Neural progenitor cell (in vitro differentiated cells): ENCODE measurements around the gene SEC23B. TPM values are rescaled to one million over a fixed set of nuclear protein-coding genes. Genes with fewer than 3 reads are reported as not detected.

ENCODE experiments used
- DNase-seq: peaks from one replicate; pipeline ENCODE4 v3.0.0-alpha.2; 2016; ENCODE audit warnings: low spot score
- H2AFZ ChIP-seq: fragments of 200-600 bp; sonication (generic); replicated peaks from 2 replicates; pipeline ENCODE4 v1.6.1; 2016; ENCODE audit warnings: antibody characterized with exemption
- H3F3A ChIP-seq: fragments of 200-600 bp; sonication (generic); 2 replicates; pipeline ENCODE4 v1.6.1; 2016; ENCODE audit warnings: antibody characterized with exemption, low read depth
- H3K27ac ChIP-seq: fragments of 200-600 bp; sonication (generic); 2 replicates; pipeline ENCODE4 v1.5.1; 2016; ENCODE audit warnings: mild to moderate bottlenecking
- H3K27me3 ChIP-seq: fragments of 200-600 bp; sonication (generic); 2 replicates; pipeline ENCODE4 v1.6.1; 2016; ENCODE audit warnings: mild to moderate bottlenecking, moderate library complexity
- H3K36me3 ChIP-seq: fragments of 200-600 bp; sonication (generic); 2 replicates; pipeline ENCODE4 v1.5.1; 2016
- H3K4me1 ChIP-seq: fragments of 200-600 bp; sonication (generic); 2 replicates; pipeline ENCODE4 v1.6.1; 2016; ENCODE audit warnings: mixed run types
- H3K4me2 ChIP-seq: fragments of 200-600 bp; sonication (generic); 2 replicates; pipeline ENCODE4 v1.6.1; 2016
- H3K4me3 ChIP-seq: fragments of 200-600 bp; sonication (generic); 2 replicates; pipeline ENCODE4 v1.5.1; 2016
- H3K79me2 ChIP-seq: fragments of 200-600 bp; sonication (generic); 2 replicates; pipeline ENCODE4 v1.6.1; 2016; ENCODE audit warnings: low read depth
- H3K9ac ChIP-seq: fragments of 200-600 bp; sonication (generic); 2 replicates; pipeline ENCODE4 v1.6.1; 2016
- H3K9me3 ChIP-seq: fragments of 200-600 bp; sonication (generic); 2 replicates; pipeline ENCODE4 v1.5.1; 2016; ENCODE audit warnings: low read depth
- H4K20me1 ChIP-seq: fragments of 200-600 bp; sonication (generic); 2 replicates; pipeline ENCODE4 v1.6.1; 2016; ENCODE audit warnings: low read depth
- H3K27ac Mint-ChIP-seq: 3 replicates; pipeline ENCODE4 v1.8.0; 2021; ENCODE audit warnings: mixed read lengths
- H3K27me3 Mint-ChIP-seq: 2 replicates; pipeline ENCODE4 v1.8.0; 2022; ENCODE audit warnings: low read depth, mild to moderate bottlenecking, inconsistent platforms, moderate library complexity, mixed read lengths; ENCODE audit not compliant: insufficient read depth
- H3K36me3 Mint-ChIP-seq: 3 replicates; pipeline ENCODE4 v1.8.0; 2021; ENCODE audit warnings: mixed read lengths
- H3K4me1 Mint-ChIP-seq: 3 replicates; pipeline ENCODE4 v1.8.0; 2021; ENCODE audit warnings: mixed read lengths
- H3K4me3 Mint-ChIP-seq: 3 replicates; pipeline ENCODE4 v1.8.0; 2021; ENCODE audit warnings: mild to moderate bottlenecking, moderate library complexity, mixed read lengths
- H3K9me3 Mint-ChIP-seq: 3 replicates; pipeline ENCODE4 v1.8.0; 2020; ENCODE audit warnings: mixed read lengths
- EZH2 ChIP-seq: fragments of 200-600 bp; sonication (generic); IDR thresholded peaks from 2 replicates; pipeline ENCODE4 v1.6.1; 2017; ENCODE audit warnings: antibody characterized with exemption, mild to moderate bottlenecking, moderate library complexity
- EZH2phosphoT487 ChIP-seq: fragments of 200-600 bp; sonication (generic); IDR thresholded peaks from 2 replicates; pipeline ENCODE4 v1.6.1; 2017; ENCODE audit warnings: antibody characterized with exemption
- microRNA counts: library from miRNA; unstranded; fragments of <30 nt; microRNA quantifications from one replicate; lab custom pipeline; 2016
- microRNA-seq: library from miRNA; unstranded; fragments of <30 nt; microRNA quantifications from one replicate; pipeline ENCODE4, GENCODE V29; 2016
- small RNA-seq: library from RNA; depleted of rRNA; stranded (forward); fragments of <200 nt; gene quantifications from one replicate; pipeline ENCODE3, GENCODE V24; 2015
- total RNA-seq: library from RNA; depleted of rRNA; stranded (reverse); fragments of >200 nt; gene quantifications from 2 replicates; pipeline ENCODE4 v1.2.3, GENCODE V29; 2015; ENCODE audit warnings: low replicate concordance
- TF ChIP-seq, protein P1 (sequence below): fragments of 200-600 bp; sonication (generic); IDR thresholded peaks from 2 replicates; pipeline ENCODE4 v1.5.1; 2017; ENCODE audit warnings: antibody characterized with exemption, mild to moderate bottlenecking

Gene SEC23B
- total RNA-seq, 1 donor from 2014 or later, result 57.2 TPM

DNA sequence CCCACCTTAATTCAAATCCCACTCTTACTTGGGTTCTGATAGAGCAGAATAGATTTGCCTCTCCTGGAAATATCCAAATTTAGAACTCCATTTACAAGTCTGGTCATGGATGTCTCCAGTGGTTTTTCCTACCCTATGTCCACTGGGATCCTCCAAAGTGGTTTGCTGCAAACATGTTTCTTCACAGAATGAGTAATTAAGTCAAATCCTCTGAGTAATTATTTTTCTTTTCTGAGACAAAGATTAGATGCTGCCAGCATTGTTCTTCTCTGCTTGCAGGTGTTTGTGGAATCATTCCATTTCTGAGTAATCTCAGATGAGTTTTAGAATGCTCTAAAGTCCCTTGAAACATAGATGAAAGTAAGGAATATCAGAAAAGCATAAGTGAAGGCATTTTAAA, 102.0 kb downstream of the SEC23B start:
- Histone ChIP-seq H3K9ac (no peak overlapping the region), H4K20me1 (no peaks in the 10 kb centered on the region), H3K4me1 (no peaks in the 10 kb centered on the region), H3K79me2 (no peaks in the 10 kb centered on the region), H3F3A (no peaks in the 10 kb centered on the region), H2AFZ (no peak overlapping the region), H3K27ac (no peak overlapping the region), H3K36me3 (no peaks in the 10 kb centered on the region), H3K27me3 (no peaks in the 10 kb centered on the region), H3K4me3 (no peak overlapping the region), H3K9me3 (no peaks in the 10 kb centered on the region), H3K4me2 (no peak overlapping the region)
- no peak overlapping the region for H3K4me3 Mint-ChIP-seq
- H3K9me3 Mint-ChIP-seq, result no peaks in the 10 kb centered on the region
- H3K36me3 Mint-ChIP-seq, result peaks cover 10% of the 10 kb centered on the region
- no peaks in the 10 kb centered on the region for H3K27me3 Mint-ChIP-seq
- no peak for DNase-seq
- no peak overlapping the region for H3K27ac Mint-ChIP-seq
- H3K4me1 Mint-ChIP-seq, result no peaks in the 10 kb centered on the region
- TF ChIP-seq EZH2 (no peak), EZH2phosphoT487 (no peak)
- TF ChIP-seq, protein P1, sequence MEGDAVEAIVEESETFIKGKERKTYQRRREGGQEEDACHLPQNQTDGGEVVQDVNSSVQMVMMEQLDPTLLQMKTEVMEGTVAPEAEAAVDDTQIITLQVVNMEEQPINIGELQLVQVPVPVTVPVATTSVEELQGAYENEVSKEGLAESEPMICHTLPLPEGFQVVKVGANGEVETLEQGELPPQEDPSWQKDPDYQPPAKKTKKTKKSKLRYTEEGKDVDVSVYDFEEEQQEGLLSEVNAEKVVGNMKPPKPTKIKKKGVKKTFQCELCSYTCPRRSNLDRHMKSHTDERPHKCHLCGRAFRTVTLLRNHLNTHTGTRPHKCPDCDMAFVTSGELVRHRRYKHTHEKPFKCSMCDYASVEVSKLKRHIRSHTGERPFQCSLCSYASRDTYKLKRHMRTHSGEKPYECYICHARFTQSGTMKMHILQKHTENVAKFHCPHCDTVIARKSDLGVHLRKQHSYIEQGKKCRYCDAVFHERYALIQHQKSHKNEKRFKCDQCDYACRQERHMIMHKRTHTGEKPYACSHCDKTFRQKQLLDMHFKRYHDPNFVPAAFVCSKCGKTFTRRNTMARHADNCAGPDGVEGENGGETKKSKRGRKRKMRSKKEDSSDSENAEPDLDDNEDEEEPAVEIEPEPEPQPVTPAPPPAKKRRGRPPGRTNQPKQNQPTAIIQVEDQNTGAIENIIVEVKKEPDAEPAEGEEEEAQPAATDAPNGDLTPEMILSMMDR, result no peak

MicroRNAs encoded within 50 kb of the gene (microRNA counts, 767-probe panel; counts per million panel counts)
- 460 counts per million, percentile 90 among the panel's probes with 10 or more counts for microRNA hsa-miR-3192 (lab: Ali Mortazavi, UCI)

Small RNAs within 50 kb of the gene (microRNA-seq; reads per million reads assigned to microRNA genes)
- gene MIR3192, result not detected

Small RNAs within 50 kb of the gene (small RNA-seq; reads per million reads assigned to genes)
- gene MIR3192, result not detected
- not detected for gene RN7SL638P
- not detected for gene RNU6ATAC34P

Other genes with a start within 250 kb of the SEC23B start
- 24.1 and 24.8 TPM in 2 replicates for gene ZNF133, start 219.4 kb upstream of the SEC23B start, total RNA-seq
- 5.3 and 8.3 TPM in 2 replicates for gene DZANK1, start 40.9 kb upstream of the SEC23B start, total RNA-seq
- gene POLR3F, start 40.5 kb upstream of the SEC23B start, total RNA-seq, result 20.9 and 28.5 TPM in 2 replicates
- 29.5 and 45.8 TPM in 2 replicates for gene RBBP9, start 10.7 kb upstream of the SEC23B start, total RNA-seq
- 99.3 and 150 TPM in 2 replicates for gene SMIM26, start 59.5 kb downstream of the SEC23B start, total RNA-seq
- gene DTD1, start 80.1 kb downstream of the SEC23B start, total RNA-seq, result 89.0 and 92.6 TPM in 2 replicates